Measurements from ENCODE around the gene GABRP.
"Not testable (repeated sequence)": the region's sequence is repeated elsewhere in the genome, so short reads cannot be mapped to it uniquely, and the experiment has no call there.

The GABRP gene

DNA sequence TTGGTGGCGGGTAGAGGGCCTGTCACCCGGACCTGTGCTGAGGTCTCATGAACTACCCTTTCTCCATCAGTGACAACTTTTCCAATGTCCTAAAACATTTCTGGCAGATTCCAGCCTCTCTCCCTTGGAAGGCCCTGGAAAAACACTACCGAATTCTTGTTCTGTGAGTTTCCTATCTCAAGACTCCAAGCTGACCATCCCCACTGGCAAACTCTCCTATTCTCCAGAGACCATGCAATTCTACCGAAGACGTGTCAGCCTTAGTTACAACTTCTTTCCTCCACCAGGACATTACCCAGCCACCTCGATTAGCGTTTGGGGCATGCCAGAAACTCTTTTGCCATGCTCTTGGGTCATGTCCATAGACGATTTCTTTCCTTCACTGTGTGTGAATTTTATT lies 26.8 kb upstream of the GABRP start:
- no peak for DNase-seq

DNA sequence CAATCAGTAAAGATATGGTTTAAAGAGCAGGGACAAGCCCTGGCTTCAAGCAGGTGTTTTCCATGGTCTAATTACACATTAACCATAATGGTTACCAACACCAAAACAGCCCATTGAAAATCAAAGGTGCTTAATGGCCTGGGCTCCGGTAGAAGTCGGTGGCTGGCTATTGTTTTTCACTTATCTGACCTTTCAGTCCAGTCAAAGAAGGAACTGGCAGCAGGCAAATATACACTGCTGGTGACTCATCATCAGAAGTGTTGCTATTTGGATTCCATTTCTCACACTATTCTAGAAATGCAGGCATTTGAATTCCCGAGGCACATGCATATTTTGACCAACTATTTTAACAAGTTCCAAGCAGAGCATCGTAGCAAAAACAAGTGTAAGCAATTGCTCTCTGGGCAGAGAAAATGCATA lies 26.3 kb upstream of the GABRP start:
- no peak for DNase-seq

- no peak for DNase-seq
Observed at GRCh38 chr5:170757669-170758068, 25.9 kb upstream of the GABRP start.

- DNase-seq: no peak
Observed at GRCh38 chr5:170758481-170758880, 25.0 kb upstream of the GABRP start.

- no peak for DNase-seq
Observed at GRCh38 chr5:170760113-170760512, 23.4 kb upstream of the GABRP start.

DNA sequence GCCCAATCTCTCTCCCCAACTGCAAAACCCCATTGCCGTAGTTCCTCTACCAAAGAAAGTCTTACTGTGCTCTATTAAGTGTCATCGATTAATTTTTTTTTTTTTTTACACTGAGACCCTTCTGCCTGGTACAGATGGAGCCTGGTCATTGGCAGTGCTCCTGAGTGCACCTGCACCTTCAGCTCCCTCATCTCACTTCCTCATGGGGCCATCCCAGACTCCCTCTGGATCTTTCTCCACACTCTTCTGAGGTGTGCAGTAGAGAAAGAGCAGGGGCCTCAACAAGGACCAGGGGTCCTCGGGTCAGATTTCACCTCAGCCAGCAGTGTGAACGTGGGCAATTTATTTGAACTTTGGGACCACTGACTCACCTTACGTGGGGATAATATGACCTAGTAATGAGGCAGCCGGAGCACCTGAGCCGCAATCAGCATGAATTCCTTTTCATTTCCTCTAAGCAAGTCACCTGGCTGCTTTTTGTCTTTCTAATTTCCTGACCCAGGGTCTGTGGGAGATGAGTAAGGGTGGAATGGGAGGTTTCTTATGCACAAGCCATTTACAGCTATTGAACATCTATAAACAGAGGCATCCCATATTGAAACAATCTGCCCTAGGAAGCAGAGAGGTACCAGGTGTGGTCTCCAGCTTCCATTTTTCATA lies 22.3 kb upstream of the GABRP start:
- DNase-seq: no peak

- DNase-seq: no peak
Observed at GRCh38 chr5:170761708-170762066, 21.8 kb upstream of the GABRP start.

GRCh38 chr5:170762298-170762697 lies 21.2 kb upstream of the GABRP start:
- DNase-seq: not testable (repeated sequence)

- not testable (repeated sequence) for DNase-seq
Observed at GRCh38 chr5:170765868-170766267, 17.7 kb upstream of the GABRP start.

DNA sequence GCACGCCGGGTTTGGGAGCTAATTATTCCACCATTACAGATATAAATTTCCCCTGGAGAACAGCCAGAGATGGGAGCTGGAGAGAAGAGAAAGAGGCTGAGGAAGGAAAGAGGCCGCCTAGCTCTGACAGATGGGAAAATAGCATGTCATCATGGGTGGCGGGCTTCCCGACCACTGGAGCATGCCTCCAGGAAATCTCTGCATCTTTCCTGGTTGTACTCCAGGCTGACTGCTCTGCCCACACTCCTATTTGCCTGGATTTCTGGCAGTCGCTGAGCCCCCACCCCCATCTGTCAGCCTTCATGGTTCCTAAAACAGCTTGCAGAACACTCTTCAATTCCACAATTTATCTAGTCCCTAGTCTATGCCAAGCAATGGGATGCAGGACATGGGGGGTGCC lies 14.3 kb upstream of the GABRP start:
- DNase-seq: no peak

DNA sequence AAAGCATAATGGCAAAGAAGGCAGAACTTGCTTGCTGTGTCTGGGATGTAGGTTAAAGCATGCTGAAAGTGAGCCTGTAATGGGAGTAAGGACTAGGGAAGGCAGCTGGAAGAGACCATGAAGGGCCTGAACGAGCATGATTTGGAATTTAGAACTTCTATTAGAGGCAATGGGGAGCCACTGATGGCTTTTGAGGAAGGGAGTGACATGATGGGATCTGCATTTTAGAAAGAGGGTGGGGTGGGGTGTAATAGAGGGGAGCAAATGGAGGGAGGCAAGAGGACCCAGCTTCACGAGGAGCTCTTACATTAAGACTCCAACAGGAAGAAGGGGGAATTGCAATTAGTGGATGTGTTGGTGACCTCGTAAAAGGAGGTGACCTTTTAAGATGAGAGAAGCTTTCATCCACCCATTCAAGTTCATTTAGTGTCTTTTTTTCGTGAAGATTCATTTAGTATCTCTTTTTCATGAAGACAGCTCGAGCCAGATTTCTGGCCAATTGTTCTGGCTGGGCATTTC lies 13.6 kb upstream of the GABRP start:
- DNase-seq: no peak

GRCh38 chr5:170771496-170771895 lies 12.0 kb upstream of the GABRP start:
- no peak for DNase-seq

DNA sequence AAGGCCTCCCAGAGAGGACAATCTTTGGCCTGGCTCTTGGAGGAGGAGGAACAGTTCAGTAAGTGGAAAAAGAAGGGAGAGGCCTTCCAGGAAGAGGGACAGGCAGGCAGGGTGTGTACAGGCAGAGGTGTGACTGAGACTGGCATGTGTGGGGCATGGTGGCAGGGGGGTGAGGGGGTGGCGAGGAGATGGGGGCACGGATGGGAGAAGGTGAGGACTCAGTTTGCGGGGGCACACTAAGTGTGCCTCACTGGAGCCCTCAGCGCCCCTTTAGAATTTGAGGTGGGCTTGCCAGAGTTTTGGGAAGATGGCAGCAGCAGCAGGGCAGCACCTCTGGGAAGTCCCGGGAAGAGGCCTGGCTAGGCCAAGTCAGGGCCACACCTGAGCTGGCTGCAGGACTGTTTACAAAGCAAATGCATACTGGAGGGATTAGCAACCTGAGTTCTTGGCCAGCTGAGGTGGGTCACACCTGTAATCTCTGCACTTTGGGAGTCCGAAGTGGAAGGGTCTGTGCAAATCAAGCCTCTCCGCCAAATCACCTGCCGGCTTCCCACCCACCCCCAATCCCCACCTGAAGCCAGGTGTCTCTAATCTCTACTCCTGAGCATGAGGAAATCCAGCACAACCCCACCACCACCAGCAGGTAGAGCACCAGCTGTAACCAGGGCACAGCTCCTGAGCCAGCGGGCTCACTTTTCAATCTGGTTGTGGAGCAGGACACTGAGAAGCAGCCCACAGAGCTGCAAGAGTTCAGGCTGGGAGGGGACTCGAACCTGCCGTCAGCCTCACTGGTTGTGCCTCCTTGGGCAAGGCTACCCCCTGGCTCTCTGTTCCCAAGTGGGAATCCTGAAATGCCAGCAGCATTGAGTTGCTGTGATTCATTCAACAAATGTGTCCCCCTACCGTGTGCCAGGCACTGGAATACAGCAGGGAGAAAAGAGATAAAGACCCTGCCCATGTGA lies 10.2 kb upstream of the GABRP start:
- no peak for DNase-seq

DNA sequence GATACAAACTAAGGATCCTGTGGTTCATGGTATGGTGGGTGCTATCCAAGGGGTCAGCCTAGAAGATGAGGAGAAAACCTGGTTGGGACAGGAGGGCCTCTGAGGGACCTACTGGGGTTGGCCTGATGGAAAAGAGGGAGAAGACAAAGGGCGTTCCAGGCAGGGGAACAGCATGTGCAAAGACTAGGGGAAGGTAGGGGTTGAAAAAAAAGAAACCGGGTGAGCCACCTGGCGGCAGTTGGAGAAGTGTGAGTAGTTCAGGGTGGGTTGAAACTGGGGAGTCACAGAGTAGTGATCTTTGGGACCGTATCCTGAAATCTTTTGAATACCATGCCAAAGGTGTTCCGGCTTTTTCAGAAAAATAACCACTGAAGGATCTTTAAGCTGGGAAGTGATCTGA lies 8.7 kb upstream of the GABRP start:
- DNase-seq: no peak

- DNase-seq: no peak
Observed at GRCh38 chr5:170781946-170782345, 1.6 kb upstream of the GABRP start.

DNA sequence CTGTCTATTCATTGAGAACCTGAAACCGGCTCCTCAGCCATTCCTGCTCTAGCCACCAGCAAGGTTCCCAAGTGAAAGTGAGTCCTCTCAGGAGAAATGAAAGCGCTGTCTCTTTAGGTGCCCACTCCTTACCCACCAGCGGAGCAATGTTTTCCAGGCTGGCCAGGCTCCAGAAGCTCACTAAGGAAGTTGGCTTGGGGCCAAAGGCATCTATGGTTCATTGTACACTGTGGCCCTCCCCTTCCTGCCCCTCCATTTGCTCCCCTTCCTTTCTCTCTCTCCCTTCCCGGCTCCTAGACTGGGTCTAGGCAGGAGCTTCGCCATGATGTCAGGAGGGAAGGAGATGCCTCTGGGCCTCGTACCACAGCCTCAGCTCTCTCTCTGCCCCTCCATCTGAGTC lies 1.1 kb upstream of the GABRP start:
- no peak for DNase-seq

GRCh38 chr5:170785416-170785815 lies 1.9 kb downstream of the GABRP start:
- no peak for DNase-seq

GRCh38 chr5:170787216-170787615 lies 3.7 kb downstream of the GABRP start:
- DNase-seq: no peak

GRCh38 chr5:170788626-170789304 lies 5.2 kb downstream of the GABRP start:
- DNase-seq: no peak

DNA sequence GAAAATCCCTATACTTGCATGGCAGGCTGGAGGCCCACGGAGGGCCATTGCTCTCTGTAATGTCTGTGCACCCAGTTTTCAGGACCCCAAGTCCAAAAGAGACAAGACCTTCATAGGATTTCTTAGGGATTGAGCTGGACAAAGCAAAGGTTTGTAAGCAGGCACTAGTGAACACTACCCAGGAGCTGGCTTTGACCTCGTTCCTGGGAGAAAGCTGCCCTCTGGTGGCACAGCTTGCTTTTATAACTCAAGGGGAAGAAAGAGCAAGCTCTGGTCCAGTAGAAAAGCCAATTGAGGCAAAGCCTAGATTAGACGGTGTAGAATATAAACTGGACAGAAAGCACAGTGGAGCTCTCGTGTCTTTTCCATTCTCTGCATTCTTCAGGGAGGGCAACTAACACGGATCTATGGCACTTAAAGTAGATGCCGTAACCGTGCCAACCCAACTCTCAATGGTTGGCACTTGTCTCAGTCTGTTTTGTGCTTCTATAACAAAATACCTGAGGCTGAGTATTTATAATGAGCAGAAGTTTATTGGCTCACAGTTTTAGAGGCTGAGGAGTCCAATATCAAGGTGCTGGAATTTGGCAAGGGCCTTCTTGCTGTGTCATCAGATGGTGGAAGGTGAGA lies 7.9 kb downstream of the GABRP start:
- DNase-seq: peak; percentile 27 to 32

GRCh38 chr5:170792878-170793277 lies 9.4 kb downstream of the GABRP start:
- DNase-seq: no peak

DNA sequence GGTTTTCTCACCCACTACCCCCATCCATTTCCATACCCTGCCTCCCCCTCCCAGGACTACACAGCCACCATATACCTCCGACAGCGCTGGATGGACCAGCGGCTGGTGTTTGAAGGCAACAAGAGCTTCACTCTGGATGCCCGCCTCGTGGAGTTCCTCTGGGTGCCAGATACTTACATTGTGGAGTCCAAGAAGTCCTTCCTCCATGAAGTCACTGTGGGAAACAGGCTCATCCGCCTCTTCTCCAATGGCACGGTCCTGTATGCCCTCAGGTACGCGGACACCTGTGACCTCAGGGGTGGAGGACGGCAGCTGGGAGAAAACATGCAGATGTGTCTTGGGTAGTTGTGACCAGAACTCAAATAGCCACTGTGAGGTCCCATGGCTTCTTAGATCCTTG lies 11.6 kb downstream of the GABRP start:
- no peak for DNase-seq

DNA sequence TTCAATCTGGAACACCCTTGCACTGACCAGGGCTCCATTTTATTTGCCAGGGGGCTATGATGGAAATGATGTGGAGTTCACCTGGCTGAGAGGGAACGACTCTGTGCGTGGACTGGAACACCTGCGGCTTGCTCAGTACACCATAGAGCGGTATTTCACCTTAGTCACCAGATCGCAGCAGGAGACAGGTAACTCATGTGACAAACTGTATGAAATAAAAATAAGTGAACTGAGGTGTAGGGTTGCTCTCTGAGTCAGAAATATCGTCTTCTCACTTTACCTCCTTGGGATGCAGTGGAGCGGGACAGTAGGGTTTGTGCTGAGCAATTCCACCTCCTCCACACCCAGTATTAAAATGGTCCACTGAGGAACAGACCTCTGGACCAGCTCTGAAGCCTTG lies 22.1 kb downstream of the GABRP start:
- no peak for DNase-seq
